GM19023 (cell line): ENCODE data around the gene SENP1.
A peak's percentile ranks its signal among the peaks of the same experiment; 100 is the strongest.
"Not testable (repeated sequence)": the region's sequence is repeated elsewhere in the genome, so short reads cannot be mapped to it uniquely, and the experiment has no call there.

Experiments
- ATAC-seq: cut with Tn5 transposase; IDR thresholded peaks from one replicate; pipeline ENCODE4 v1.9.1; 2021; ENCODE audit warnings: mild to moderate bottlenecking, moderate library complexity; ENCODE audit not compliant: unreplicated experiment

The SENP1 gene

DNA sequence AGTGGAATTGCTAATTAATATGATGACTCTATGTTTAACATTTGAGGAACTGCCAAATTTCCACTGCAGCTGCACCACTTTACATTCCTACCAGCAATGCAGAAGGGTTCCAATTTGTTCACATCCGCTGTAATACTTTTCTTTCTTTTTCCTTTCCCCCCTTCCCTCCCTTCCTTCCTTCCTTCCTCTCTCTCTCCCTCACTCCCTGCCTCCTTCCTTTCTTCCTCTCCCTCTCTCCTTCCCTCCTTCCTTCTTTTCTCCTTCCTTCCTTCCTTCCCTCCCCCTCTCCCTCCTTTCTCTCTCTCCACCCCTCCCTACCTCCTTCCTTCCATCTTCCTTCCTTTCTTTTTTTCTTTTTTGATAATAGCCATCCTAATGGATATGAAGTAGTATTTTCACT, 10.1 kb upstream of the SENP1 start:
- no peak for ATAC-seq

DNA sequence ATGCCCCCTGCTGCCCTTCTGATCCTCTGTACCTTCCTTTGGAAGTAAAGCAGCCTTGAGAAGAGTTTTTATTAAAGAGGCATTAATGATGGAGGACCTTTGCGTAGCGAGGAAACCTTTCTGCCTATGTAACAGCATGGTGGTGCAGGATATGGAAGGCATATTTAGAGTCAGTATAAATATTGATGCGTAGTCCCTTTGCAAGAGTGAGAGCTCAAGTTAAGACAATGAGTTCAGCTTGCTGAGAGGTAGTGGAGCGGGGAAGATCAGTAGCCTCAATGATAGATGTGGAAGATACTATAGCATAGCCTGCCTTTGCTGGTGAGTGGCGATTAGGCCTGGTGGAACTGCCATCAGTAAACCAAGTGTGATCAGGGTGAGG, 5.4 kb upstream of the SENP1 start:
- not testable (repeated sequence) for ATAC-seq

DNA sequence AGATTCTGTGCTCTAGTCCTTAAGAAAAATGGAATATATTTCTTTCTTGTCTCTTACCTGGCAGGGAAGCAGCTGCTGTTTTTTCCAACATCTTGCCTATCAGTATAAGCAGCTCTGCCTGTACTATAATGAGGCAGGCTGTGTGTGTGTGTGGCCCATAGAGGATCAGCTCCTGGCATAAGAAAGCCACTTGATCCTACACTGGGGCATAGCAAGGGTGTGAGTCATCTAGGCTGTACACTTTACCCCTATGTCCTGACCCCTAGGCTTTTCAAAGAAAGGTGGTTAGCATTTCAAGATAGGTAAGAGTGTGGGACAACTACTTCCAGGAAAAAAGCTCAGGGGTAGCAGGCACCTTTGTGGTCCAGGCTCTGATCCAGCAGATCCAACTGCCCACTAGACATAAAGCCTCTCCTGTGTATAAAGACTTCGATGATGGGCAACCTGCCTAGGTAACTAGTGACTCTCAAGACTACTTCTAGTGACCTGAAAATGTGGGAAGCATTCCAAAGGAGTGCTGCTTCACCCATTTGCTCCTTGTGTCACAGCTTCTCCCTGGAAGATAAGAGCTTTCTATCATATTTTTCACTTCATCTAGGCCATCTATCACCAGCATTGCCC, 4.9 kb upstream of the SENP1 start:
- no peak for ATAC-seq

DNA sequence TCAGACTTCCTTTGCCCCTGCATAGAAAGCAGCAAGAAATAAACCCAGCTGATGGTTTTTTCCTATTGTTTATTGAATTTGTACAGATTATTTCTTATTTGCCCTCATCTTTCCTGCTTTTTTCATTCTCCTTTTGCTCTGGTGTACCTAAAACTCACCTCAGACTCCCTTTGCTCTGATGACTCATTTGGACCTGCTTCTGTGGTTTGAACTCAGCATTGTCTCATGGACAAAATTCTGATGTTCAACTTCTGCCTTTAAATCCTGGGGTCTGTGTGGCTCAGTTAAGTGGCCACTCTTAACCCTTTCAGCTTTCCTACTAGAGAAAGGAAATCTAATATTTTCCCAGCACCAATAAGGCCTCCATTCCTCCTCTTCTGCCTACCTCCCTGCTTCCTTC, 3.5 kb upstream of the SENP1 start:
- no peak for ATAC-seq

DNA sequence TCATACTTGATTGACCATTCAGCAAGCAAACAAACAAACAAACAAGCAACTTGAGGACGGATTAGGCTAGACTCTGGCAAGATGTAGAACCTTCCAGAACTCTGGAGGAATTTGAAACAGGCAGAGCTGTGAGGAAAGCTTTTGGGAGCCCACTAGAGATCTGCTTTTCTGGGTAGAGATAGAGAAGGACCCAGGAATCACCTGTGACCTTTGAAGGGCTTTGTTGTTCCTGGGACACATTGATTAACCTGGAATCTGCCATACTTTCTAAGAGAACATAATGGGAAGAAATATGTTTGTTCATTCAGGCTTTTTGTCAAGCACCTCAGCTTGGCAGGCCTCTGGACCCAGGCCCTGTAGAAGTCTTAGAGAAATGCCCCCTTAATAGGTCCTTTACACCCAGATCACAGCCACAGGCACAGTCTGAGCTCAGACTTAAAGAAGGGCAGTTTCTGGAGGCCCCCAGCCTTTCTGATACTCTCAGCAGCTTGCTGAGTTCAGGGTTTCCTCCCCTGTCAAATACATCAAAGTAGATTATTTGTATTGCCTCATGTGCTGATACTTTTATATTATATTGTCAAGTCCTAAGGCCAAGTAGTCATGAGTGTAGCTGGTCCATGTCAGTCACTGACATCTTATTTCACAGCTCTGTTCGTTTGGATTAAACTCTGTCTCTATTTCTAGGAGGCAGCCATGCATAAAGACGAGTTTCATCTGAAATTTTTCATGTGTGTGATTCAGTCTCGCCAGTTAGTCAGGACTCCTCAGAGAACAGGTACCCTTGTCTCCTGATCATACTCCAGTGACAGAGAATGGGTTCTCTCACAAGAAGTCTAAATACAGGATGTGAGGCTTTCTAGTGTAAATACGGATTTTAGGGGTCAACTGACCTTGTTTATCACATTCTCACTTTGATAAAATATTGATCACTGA, 1.1 kb upstream of the SENP1 start:
- no peak for ATAC-seq

DNA sequence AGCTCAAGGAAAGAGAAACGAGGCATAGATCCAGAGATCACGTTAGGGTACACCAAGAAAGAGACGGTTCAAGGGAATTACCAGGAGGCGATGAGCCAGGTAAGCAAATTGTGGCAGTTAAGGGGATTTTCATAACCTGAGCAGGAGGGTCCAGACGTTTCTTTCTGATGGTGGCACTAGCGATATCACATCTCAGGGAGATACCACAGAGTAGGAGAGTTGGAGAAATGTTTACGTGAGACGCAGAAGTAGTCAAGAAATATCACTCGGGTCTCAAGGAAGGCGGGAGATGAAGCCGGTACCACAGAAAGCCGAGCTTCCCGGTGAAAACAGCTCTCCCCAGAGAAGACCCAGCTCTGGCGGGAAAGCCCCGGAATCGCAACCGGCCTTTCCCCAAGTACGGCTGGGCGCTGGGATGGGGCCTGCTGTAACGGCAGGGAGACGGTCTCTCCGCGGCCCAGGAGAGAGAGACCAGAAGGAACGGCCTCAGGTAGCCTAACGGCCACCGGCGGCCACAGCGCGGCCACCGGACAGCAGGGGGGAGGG, 485 bp downstream of the SENP1 start:
- peak; percentile 35 for ATAC-seq

- ATAC-seq = no peak
Measured at GRCh38 chr12:48104531-48104930, 1.3 kb downstream of the SENP1 start.

DNA sequence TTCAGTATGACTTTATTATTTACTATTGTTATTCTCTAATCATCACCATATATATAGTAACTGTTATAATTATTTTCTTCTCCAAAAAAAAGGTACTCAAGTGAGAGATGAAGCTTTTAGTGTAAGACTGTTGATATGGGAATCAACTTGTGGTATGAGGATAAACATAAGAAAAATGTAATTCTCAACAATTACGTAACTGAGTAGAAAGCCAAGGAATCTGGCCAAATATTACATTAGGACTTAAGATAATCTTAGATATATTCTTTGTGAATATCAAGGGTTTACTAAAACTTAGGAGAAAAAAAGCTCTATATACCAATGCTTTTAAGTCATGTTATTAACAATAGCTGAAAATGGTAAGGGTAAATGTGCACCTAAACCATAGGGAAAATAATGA, 13.3 kb downstream of the SENP1 start:
- no peak for ATAC-seq

- no peak for ATAC-seq
Measured at GRCh38 chr12:48086327-48086726, 19.6 kb downstream of the SENP1 start.

GRCh38 chr12:48084841-48085460, 20.9 kb downstream of the SENP1 start:
- ATAC-seq = no peak

DNA sequence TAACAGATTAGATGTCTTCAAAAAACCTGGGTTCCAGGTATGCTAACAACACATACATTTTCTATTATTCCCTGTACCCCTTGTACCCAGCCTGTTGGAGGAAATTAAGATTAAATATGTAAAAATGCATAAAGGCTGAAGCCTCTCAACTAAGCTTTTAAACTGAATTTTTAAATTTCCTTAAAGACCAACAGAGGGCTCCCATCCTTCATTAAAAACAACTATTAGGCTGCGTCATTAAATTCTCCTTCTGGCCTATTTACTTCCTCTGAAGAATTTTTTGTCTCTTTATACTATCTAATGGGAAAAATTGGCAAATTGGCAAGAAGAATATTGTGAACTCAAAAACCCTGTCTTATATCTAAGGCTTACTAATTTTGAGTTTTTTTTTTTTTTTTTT, 21.8 kb downstream of the SENP1 start:
- ATAC-seq = no peak

DNA sequence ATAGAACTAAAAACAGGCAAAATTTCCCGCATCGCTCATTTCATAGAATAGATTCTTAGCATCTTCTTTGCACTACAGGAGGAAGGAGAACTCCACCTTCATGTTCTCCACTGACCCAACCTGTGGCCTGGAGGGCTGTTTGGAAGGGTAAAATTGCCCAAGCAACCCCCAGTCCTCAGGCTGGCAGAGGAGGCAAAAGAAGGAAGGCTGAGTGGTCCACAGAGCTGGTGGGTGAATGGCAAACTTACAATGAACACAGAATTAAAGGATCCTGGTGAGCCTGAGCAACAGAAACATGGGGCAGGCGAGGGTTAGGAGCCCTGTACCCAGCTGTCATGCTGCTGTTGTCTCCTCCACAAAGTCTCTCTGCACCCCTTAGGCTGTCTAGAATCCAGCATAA, 25.1 kb downstream of the SENP1 start:
- no peak for ATAC-seq

DNA sequence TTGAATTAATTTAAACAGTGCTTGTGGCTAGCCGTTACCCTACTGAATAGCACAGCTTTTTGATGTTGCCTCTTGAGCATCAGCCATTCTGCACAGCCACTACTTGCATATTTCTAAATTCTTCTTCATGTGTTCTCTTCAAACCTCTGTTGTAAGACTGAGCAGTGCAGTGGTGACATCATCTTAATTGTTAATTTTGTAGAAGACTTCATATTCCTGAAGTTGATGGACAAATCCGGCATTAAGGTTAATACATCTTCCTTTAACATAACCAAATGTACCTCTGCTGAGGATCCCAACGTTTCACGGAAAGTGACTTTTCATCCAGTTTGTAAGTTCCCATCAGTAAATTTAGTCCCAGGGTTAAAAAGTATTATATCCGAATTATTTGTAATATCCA, 25.6 kb downstream of the SENP1 start:
- no peak for ATAC-seq

DNA sequence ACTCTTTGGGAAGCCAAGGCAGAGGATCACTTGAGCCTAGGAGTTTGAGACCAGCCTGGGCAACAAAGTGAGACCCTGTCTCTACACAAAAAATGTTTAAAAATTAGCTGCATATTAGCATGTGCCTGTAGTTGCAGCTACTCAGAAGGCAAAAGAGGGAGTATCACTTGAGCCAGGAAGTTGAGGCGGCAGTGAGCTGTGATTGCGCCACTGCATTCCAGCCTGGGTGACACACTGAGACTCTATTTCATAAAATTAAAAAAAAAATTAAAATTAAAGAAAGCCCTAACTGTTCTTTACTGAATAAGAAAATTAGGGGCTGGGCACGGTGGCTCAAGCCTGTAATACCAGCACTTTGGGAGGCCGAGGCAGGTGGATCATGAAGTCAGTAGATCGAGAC, 27.0 kb downstream of the SENP1 start:
- ATAC-seq = no peak

DNA sequence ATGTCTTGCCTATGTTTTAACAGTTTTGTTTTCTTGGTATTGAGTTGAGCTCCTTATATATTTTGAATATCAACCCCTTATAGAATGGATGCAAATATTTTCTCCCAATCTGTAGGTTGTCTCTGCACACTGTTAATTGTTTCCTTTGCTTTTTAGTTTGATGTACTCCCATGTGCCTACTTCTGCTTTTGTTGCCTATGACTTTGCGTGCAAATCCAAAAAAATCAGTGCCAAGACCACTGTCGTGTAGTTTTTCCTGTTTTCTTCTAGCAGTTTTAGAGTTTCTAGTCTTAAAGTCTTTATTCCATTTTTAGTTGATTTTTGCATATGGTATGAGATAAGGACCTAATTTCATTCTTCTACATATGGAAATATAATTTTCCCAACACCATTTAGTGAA, 28.8 kb downstream of the SENP1 start:
- ATAC-seq = no peak

- no peak for ATAC-seq
Measured at GRCh38 chr12:48075832-48076231, 30.0 kb downstream of the SENP1 start.

DNA sequence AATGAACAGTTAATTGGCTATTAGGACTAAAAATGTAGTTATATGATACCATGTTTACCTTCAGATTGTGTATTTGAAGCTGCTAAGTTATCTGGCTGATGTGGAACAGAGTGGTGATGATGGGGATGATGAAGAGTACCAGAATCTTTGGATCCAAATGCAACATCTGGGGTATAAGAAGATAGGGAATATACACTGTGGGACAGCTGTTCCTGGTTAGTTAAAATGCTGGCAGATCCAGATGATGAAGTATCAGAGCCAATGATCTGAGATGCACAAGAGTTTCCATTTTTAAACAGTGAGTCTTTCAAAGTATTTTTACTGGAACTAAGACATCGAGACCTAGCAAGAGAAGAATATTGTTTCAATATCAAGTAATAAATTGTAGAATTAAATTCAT, 31.6 kb downstream of the SENP1 start:
- no peak for ATAC-seq

DNA sequence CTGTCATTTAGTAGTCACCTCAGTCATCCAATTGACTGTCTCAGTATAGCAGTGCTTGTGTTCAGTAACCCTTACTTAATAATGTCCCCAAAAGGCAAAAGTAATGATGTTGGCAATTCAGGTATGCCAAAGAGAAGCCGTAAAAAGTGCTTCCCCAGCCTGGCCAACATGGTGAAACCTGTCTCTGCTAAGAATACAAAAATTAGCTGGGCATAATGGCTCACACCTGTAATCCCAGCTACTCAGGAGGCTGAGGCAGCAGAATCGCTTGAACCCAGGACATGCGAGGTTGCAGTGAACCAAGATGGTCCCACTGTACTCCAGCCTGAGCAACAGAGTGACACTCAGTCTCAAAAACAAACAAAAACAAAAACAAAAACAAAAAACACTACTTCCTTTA, 33.6 kb downstream of the SENP1 start:
- no peak for ATAC-seq

DNA sequence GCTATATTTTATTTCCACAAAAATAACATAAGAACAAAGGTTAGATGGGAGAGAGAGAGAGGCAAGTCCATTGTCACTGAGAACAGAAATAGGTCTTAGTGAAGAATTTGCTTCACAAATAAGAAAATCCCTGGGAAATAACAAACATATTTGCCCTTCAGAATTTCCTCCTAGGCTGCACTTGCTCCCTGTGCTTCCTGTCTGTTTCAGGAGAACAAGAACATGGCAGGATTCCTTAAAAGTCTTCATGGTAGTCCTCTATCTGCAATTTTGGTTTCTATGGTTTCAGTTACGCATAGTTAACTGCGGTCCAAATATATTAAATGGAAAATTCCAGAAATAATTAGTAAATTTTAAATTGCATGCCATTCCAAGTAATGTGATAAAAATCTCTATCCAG, 34.1 kb downstream of the SENP1 start:
- ATAC-seq = no peak

GRCh38 chr12:48070731-48071130, 35.1 kb downstream of the SENP1 start:
- no peak for ATAC-seq

DNA sequence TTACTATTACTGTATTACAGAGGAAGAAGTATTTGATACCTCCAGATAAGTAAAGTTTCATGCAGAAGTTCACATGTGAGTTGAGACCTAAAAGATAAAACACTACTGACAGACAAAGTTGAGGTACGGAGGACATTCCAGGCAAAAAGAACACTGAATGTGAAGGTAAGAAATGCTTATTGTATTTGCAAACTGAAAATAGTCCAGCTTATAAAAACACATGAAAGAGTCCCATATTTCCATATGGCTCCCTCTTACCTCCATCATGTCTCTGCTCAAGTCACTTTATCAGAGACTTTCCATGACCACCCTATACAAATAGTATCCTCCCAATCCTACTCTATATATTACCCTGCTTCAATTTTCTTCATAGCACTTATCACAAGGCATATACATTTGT, 35.8 kb downstream of the SENP1 start:
- ATAC-seq = no peak

DNA sequence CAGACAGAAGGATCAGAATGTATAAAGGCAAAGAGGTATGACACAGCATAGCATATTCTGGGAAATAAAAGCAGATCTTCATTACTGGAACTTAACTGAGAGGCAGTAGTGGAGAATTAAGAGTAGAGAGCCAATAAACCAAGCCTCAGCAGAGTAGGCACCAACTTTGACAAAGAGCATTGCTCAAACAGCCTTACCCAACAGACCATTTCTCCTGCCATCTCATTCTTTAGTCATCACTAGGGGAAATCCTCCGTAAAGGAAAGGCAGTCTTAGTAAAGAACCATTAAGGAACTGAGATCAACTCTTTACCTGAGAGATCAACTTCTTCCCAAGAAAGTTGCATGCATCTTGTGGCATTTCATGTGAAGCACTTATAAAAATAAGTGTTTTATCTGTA, 36.6 kb downstream of the SENP1 start:
- ATAC-seq = no peak
